Measurements from ENCODE around the gene MARCHF4.
"Not testable (repeated sequence)": the region's sequence is repeated elsewhere in the genome, so short reads cannot be mapped to it uniquely, and the experiment has no call there.

MARCHF4 gene

DNA sequence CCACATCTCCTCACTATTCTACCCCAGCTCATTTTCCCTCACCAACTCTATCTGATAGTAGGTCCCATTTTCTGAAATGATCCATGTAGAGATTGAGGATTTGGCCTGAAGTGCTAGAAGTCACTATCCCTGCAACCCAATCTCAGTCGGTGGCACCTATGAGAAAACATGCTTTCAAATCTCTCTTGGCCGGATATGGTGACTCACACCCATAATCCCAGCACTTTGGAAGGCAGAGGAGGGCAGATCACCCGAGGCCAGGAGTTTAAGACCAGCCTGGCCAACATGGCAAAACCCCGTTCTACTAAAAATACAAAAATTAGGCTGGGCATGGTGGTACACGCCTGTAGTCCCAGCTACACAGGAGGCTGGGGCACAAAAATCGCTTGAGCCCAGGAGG lies 19.1 kb upstream of the MARCHF4 start:
- DNase-seq = no peak

DNA sequence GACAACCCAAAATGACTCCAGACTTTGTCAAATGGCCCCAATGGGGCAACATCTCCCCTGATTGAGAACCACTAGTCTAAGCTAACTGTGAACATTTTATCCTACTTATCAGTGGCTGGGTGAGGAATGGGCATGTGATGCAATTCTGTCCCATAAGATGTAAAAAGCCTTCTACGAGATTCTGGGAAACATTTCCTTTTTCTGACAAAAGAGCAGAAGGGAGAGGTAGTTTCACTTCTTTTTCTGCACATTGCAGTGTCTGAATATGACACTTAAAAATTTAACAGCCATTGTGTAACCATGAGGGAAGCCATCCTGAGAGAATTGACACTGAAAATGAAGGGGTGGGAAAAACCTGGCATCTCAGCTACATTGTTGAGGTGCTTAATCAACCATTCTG lies 17.3 kb upstream of the MARCHF4 start:
- DNase-seq = no peak

DNA sequence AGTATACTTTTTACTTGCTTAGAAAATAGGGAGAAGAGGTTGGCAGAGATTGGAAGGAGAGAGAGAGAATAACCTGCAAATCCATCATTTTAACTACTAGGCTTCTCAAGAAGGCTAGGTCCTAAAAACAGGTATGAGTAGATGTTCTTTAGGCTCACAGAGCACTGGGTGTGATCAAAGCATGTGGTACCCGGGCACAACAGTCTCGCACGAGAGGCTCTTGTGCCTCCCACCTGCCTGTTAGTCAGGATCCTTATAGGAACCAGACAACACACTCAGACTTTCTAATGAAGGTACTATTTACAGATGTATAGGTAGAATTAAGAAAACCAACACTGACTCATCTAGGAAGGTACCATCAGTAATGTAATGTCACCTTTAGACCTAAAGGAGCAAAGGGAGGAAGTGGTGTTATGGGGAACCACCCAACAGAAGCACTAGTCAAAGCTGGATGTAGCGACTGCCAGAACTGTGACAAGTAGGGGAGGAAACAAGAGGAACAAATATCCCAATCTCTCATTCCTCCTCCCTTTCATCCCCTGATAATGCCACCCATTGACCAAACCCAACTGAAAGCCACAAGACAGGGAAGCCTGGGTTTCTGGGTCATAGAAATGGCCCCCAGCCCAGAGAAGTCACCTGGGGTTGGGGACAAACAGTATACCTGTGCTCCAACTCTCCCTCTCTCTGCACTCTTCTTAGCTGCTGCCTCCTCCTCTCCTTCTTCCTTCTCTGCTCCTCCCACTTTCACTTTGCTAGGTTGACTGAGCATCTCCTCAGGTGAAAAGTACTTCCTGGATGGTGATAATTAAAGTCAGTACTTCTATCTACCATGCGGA lies 16.0 kb upstream of the MARCHF4 start:
- DNase-seq = no peak

DNA sequence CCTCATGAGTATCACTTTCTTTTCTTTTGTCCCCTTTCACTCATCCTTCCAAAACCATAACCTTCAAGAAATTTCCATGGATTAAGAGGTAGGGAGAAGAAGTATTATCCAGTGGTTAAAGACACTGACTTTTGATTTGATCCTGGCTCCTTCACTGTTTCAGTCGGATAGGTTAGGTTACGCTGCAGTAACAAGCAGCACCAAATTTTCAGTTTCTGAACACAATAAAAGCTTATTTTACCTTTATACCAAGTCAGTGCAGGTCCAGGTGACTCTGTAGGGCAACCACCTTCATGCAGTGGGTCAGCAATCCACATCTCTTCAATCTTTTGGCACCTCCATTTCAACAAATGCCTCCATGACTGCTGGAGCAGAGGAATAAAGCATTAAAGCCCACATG lies 15.0 kb upstream of the MARCHF4 start:
- DNase-seq = no peak

DNA sequence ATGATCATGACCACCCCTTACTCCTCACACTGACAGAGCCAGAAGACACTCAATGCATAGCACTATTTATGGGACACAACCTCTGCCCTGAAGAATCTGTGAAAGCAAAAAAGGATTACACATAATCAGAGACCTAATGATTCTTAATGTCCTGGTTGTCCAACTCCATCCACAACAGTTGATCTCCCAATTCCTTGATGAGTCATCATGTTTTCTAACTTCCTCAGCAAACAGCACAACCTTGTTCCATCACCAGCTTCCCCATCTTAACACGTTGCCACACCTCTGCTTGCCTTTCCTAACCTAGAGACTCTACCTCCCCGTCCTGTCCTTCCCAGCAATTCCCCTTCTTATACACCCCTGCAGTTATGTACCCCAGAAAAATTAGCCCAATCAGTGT lies 13.2 kb upstream of the MARCHF4 start:
- no peak for DNase-seq

DNA sequence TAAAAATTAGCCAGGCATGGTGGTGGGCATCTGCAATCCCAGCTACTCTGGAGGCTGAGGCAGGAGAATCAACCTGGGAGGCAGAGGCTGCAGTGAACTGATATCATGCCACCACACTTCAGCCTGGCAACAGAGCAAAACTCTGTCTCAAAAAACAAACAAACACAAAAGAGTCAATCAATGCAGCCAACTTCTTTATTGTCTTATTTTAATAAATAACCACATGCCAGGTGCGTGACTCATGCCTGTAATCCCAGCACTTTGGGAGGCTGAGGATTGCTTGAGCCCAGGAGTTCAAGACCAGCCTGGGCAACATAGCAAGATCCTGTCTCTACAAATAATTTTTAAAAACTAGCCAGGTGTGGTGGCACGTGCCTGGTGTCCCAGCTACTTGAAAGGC lies 12.1 kb upstream of the MARCHF4 start:
- not testable (repeated sequence) for DNase-seq

DNA sequence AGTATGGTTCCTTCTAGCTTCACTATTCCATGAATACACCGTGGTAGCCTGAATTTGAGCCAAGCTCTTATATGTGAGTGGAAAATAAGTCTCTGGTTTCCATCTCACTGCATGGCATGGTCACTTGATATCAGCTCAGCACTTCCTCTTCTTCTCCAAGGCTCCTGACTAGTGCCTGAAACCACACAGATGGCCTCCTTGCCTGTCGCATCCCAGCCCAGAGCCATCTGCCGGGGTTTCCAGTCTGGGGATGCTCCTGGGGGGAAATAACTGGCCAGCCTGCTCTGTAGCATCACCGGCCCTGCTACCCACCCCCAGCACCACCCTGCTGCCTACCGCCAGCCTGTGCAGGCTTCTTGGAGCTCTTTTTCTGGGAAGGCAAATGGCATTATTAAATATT lies 7.7 kb upstream of the MARCHF4 start:
- DNase-seq = no peak

DNA sequence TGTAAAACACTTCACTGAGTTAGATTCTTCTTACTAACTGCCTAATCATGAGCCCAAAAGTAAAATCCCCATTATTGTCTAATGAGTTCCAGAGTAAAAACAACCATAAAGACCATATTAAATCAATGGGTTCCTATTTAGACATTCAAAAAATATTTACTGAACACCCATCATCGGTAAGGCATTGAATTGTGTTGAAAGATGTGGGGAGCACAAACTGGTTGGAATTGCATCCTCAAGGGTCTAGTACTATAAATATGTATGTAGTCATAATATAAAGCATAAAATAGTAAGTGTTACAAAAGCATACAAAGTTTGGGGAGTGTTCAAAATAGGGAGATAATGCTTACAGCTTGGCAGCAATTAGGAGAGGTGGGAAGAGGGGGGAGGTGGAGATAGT lies 3.0 kb upstream of the MARCHF4 start:
- DNase-seq = no peak

DNA sequence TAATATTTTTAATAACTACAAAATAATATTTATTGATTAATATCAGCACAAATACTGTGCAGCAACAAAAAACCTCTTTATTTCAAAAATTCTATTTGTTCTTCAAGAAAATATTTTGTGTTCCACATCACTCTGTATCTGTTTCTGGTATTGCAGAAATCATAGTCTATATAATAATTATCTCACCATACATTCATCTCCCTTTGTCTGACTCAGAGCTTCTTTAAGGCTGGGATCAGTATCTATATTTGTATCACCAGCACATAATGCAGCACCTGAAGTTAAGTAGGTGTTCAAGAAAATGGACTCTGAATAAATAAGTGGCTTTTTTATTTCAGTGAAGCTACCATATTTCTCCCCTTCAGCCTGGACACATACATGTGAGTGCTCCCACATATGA lies 1.6 kb upstream of the MARCHF4 start:
- no peak for DNase-seq

DNA sequence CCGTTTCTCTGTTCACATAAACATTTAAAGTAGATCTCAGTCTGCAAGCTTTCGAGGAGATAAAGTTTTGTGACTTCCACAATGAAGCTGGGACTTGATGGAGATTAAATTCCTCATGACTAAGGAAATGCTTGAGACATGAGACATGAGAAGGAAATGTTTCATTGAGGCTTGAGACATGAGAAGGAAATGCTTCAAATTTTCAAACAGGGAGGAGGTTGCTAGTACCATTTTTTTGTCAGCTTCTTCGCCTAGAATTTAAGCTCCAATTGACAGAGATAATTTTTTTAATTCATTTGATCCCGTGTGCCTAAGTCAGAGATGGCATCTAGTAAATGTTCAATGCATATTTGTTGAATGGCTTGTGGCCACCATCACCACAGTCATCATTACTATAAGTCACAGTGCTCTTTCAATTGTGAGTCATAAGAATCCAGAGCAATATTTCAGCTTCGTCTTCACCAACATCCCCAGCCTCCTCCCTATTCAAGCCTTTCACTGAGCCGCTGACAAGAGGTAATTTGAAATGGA lies 543 bp upstream of the MARCHF4 start:
- DNase-seq = no peak

DNA sequence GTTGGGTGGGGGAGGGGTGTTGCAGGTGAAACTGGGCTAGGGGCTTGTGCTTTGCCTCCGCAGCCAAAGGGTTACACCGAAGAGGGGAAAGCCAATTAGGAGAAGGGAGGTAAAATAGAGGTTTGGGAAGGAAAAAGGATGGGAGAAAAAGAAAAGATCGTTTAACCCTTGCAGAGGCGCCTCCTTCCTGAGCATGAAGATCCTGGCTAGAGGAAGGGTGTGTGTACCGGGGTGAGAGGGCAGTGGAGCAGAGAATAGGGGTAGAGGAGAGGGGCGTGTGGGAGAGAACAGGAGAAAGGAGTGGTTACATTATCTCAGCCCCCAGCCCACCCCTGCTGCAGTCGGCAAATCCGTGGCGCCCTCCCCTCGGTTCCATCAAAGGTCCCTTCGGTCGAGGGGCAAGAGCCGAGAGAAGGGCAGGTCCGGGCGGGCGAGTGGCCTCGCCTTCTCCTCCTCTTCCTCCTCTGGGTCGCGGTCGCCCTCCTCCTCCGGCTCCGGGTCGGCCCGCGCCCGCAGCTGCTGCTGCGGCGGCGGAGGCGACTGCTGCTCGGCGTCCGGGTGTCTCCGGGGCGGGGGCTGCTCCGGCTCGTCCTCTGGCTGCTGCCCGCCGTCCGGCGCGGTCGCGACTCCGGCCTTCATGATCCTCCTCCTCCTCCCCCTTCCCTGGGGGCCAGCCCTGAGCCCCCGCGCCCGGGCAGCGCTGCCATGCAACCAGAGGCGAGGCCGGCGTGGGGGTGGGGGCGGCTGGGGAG lies 1.1 kb downstream of the MARCHF4 start:
- no peak for DNase-seq

DNA sequence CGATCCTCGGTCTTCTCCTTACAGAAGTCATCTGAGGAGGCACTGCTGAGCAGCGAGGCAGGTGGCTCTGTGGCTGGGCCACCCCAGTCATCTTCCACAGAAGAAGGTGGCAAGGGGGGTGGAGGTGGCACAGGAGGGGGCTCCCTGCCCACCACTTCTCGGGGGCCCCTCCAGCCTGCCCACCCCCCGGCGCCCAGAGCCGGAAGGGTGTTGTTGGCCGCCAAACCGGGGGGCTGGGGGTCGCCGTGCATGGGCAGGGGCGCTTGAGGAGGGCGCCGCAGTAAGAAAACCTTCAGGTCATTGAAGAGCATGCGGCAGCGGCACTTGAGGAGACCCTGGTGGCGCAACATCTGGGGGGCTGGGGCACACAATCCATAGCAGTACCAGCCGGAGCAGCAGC lies 2.5 kb downstream of the MARCHF4 start:
- no peak for DNase-seq

DNA sequence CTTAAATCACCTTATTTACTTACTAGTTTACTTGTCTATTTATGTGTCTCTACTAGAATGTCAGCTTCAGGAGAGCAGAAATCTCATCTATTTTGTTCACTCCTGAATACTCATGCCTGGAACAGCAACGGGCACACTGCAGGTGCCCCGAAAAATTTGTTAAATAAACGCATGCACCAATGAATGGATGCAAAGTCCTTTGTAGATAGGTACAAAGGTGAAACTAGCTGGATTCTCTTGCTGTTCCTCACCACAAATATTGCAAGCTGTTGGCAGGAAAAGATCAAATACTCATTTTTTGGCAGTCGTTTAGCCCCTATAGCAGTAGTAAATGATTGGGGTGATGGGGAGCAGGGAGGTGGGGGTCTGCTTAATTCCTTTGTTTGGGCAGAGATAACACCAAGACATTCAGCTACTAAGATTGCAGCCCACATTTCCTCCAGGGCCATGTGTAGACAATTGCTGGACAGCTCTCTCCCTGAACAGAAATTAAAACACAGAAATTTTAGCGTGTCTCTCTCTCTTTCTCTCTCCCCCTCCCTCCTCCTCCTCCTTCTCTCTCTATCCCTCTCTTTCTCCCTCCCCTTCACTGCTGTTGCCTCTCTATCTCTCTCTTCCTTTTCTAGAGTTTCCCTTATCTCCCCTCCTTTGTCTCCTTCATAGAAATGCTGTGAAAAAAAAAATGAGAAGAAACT lies 5.4 kb downstream of the MARCHF4 start:
- DNase-seq = no peak

DNA sequence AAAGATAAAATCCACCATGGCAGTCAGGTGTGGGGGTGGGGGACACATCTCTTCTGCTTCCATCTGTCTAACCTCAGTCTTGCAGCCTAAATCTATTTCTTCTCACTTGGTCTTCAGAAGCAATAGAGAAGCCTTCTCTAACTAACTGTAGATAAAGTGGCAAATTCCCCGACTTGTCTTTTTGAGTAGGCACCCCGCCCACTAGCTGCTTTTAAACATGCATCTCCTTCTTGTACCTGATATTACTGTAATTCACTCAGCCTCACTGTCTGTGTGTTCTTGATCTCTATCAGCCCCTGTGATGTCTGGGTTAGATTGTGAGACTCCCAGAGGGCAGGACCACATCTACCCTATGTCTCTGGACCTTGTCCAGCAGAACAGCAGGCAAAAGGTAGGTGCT lies 6.8 kb downstream of the MARCHF4 start:
- DNase-seq = no peak

DNA sequence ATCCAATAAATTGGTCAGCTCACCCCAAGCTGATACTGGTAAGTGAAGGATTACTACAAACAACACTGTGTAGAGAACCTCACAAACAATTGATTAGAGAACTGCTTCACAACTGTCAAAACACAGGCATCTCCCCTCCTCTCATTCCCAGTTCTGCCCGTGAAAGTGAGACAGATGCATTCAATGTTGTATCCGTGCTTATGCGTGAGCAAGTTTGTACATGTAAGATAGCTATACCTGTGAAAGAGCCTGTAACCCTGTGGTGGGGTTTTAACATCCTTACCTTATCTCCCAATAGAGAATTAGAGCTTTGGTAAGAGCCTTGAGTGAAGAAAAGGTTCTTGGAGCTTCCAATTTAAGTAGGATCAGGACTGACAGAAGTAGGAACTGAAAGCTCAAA lies 9.1 kb downstream of the MARCHF4 start:
- no peak for DNase-seq

DNA sequence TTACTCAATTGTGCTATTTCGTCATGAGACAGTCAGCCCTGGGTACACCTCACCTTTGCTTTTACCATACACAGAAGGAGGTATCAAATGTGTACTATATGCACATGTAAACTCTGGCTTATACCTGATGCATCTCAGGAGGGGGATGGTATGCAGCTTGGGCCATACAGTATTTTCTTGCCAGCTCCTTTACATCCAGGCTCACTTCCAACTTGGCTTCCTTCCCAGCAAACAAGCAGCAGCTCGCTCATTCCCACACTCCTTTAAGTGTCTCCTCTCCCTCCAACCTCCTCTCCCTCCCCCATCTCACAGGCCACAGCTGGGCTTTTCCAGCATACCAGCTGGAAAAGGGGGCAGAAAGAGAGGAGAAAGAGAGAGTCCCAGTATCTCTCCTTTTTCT lies 9.6 kb downstream of the MARCHF4 start:
- DNase-seq = no peak

DNA sequence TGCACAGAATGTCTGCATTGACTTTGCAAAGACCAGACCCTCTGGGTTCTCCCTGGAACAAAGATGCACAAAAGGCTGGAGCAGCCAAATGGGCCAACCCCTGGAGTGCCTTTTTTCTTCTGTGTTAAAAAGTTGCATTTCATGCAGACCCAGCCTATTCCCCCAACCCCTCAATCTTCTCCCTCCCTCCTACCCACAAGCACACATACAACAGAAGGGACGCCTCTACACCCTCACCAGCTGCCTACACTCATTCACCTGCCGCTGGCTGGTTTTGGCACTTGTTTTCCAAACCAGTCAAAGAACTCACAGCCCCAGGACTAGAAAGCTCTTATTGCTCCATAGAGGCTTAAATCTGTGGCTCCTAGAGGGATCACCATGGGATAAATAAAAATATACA lies 16.6 kb downstream of the MARCHF4 start:
- DNase-seq = no peak

DNA sequence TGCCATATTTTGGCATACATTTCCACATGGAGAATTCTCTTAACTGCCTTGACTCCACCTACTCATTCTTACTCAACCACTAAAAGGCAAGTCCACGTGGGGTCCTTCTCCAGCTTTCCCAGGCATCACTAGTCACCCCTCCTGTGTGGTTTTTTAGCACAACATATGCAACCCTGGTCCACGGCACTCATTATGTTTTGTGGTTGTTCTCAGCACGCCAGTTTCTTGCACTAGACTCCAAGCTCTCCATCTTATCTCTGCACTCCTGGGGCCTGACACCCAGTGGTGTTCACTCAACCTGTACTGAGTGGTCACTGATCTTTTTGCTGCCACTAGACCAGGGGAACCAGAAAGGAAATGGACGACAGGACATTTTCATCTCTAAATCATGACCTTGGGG lies 18.0 kb downstream of the MARCHF4 start:
- DNase-seq = no peak

DNA sequence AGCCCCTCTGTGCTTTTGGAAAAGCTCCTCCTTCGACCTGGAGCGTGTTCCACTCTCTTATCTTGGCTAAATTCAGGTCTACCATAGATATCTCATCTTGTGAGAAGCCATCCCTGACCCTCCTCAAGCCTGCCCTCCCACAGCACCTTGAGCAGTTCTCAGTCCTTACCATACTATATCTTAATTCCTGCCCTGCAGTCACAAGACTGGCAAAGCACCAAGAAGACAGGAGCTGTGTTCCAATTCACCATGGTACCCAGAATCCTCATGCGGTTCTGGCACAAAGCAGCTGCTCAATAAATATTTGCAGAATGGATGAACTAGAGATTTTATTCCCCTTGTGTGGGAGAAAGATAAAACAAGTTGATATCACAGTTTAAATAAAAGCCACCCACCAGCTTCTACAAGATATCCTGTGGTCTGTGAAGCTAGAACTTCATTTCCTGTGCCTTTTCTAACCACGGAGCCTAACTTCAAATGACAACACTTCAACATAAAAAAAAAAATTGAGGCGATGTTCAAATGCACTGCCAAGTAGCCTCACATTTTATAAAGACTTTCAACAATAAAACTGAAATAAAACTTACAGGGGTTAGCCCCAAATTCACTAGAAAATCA lies 19.5 kb downstream of the MARCHF4 start:
- no peak for DNase-seq

DNA sequence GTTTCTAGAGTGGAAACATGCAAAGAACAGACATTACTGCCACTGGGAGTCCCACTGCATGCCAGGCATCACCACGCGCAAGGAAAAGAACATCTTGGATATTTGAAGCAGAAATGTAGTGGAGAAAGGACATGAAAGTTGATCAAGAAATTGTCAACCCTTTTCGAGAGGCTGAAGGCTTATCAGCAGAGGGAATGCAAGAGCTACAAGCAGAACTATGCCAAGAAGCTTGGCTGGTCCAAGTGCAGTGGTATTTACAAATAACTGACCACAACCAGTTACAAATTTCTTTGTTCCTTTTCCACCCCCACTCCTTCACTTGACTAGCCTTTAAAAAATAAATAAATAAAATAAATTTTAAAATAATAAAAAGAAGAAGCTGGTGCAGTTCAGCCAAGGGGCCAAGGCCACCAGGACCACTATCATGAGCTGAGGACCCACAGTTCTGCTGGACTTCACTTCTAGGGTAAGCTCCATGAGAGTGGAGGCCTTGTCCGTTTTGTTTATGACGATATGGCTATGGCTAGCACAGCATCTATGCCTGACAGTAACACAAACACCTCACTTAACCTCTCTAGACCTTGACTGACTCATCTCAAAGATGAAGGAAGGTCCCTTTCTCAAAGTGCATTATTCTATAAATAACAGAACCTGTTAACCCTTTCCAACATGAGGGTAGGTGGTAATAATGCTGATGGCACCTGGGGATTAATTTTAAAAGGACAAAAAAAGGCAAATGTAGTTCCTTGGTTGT lies 20.9 kb downstream of the MARCHF4 start:
- no peak for DNase-seq

DNA sequence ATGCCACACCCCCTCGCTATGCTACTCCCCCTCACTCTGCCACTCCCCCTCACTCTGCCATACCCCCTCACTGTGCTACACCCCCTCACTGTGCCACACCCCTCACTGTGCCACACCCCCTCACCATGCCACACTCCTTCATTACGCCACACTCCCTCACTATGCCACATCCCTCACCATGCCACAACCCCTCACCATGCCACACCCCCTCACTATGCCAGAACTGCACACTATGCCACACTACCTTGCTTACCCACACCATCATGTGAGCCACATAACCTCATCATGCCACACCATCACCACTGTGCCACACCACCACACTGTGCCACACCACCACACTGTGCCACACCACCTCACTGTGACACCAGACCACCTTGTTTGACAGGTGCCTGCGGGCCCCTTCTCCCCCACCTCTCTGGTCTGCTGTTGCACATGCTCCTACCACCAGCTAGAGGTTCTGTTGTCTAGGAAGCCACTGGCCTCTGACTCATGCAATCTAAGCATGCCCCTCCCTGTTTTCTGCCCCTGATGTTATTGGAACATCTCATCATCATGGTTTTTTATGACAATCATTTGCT lies 22.0 kb downstream of the MARCHF4 start:
- no peak for DNase-seq

DNA sequence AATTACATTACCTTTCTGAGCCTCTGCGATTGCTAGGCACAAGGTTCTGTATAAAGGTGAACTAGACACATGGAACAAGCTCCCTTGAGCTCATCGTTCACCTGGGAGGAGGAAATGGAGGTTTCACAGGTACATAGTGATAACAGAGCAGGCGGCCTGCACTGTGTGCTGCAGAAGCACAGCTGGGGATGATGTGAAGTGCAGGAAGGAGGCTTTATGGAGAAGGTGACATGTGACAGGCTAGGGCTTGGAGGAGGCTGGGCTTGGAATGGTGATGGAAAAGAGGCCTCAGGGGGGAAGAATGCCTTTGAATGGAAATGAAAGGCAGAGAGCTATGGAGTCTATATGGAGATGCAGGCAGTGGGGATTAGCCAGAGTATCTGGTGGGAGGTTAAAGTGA lies 22.9 kb downstream of the MARCHF4 start:
- no peak for DNase-seq

Data from cortex of kidney (tissue), 1 donor.